ENCODE data around the gene FAM222A. TPM values are rescaled to one million over a fixed set of nuclear protein-coding genes. Genes with fewer than 3 reads are reported as not detected.

Gene FAM222A
- total and polyA plus RNA-seq, 2 of the 8 experiments (the other 6 are each of a cell fraction or from before 2014, with no cell fraction given): 0.94 to 1.1 TPM

GRCh38 chr12:109736552-109737108, 23.0 kb downstream of the FAM222A start (continued):
- no peak for TF ChIP-seq TBP (IDR thresholded peaks at IDR 0.05; ENCODE audit: low read depth, low read length)
- TF ChIP-seq SIN3A (conservative IDR thresholded peaks at IDR 0.05 in 1 of 2, IDR thresholded peaks at IDR 0.05 in 1 of 2; ENCODE audit: low read depth in 1 of 2, low read length in 2 of 2): peak; percentile 99
